A673 (cell line): ENCODE measurements around the gene B9D2.

ENCODE experiments used
- EZH2 ChIP-seq: fragments of 200-600 bp; sonication (generic); IDR thresholded peaks from 2 replicates; pipeline ENCODE4 v1.6.1; 2017; ENCODE audit warnings: borderline replicate concordance, low read depth, mild to moderate bottlenecking, mixed read lengths, antibody characterized with exemption, low read length; ENCODE audit not compliant: poor library complexity, severe bottlenecking
- TF ChIP-seq, protein P1 (sequence below): fragments of 300-800, 200-600 bp; sonication (generic); conservative IDR thresholded peaks from 2 replicates; pipeline ENCODE4 v1.5.1; 2017; ENCODE audit warnings: low read depth, mild to moderate bottlenecking, antibody characterized with exemption, low read length, moderate library complexity, mixed read lengths

DNA sequence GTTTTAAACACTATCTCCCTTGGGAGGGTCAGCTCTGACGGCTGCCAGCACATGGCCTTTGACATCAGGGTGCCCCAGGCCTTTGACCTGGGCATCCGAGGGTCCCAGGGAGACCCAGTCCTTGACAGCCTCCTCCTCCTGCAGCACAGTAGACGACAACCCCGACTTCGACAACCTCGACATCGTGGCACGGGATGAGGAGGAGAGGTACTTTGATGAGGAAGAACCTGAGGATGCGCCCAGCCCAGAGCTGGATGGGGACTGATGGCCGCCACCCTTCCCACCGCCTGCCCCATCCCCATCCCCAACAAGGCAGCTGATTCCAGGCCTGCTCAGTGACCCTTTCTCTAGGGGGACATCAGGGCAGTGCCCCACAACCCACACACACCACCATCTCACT, 41.5 kb downstream of the B9D2 start:
- TF ChIP-seq, protein P1, sequence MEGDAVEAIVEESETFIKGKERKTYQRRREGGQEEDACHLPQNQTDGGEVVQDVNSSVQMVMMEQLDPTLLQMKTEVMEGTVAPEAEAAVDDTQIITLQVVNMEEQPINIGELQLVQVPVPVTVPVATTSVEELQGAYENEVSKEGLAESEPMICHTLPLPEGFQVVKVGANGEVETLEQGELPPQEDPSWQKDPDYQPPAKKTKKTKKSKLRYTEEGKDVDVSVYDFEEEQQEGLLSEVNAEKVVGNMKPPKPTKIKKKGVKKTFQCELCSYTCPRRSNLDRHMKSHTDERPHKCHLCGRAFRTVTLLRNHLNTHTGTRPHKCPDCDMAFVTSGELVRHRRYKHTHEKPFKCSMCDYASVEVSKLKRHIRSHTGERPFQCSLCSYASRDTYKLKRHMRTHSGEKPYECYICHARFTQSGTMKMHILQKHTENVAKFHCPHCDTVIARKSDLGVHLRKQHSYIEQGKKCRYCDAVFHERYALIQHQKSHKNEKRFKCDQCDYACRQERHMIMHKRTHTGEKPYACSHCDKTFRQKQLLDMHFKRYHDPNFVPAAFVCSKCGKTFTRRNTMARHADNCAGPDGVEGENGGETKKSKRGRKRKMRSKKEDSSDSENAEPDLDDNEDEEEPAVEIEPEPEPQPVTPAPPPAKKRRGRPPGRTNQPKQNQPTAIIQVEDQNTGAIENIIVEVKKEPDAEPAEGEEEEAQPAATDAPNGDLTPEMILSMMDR: no peak
- TF ChIP-seq EZH2: no peak
